AG04449 (cell line): ENCODE measurements around the gene KAT2B.

Source experiments
- CTCF ChIA-PET: fragments of 350-600 bp; formaldehyde crosslinking; extraction: SDS; loops from one replicate; lab custom pipeline; 2021; ENCODE audit warnings: antibody characterized with exemption; lab: Yijun Ruan, JAX
- POLR2A ChIA-PET: fragments of 400-600, 350-600 bp; formaldehyde crosslinking; extraction: SDS; loops from one replicate; lab custom pipeline; 2020; ENCODE audit warnings: antibody characterized with exemption, inconsistent platforms; lab: Yijun Ruan, JAX
- DNase-seq: peaks from one replicate; pipeline ENCODE4 v3.0.0-alpha.2; 2010; ENCODE audit warnings: low read depth, low spot score
- H3K4me3 ChIP-seq: 2 replicates; pipeline ENCODE4 v1.5.1; 2011; ENCODE audit warnings: low read depth, mild to moderate bottlenecking, control low read depth, low read length
- CTCF ChIP-seq: IDR thresholded peaks from one replicate; pipeline ENCODE4 v1.5.1; 2011; ENCODE audit warnings: mild to moderate bottlenecking, moderate library complexity, low read length, control low read depth, inconsistent platforms; ENCODE audit not compliant: insufficient read depth; ENCODE audit errors: missing control alignments

Gene KAT2B

GRCh38 chr3:20079621-20080020 is 39.4 kb downstream of the KAT2B start:
- ChIA-PET POLR2A (no interaction called here), CTCF (no interaction called here)
- no peak for TF ChIP-seq CTCF
- no peak overlapping the region for H3K4me3 ChIP-seq
- DNase-seq: no peak

GRCh38 chr3:20080956-20081554 is 40.8 kb downstream of the KAT2B start:
- TF ChIP-seq CTCF: no peak
- CTCF ChIA-PET: no interaction called here
- POLR2A ChIA-PET: no interaction called here
- H3K4me3 ChIP-seq: no peak overlapping the region
- DNase-seq: no peak

GRCh38 chr3:20083253-20083652 is 43.0 kb downstream of the KAT2B start:
- POLR2A ChIA-PET: no interaction called here
- TF ChIP-seq CTCF: no peak
- DNase-seq: no peak
- CTCF ChIA-PET: no interaction called here
- no peak overlapping the region for H3K4me3 ChIP-seq

- ChIA-PET CTCF (no interaction called here), POLR2A (no interaction called here)
- no peak overlapping the region for H3K4me3 ChIP-seq
- no peak for DNase-seq
- no peak for TF ChIP-seq CTCF
Observed at GRCh38 chr3:20083953-20084352, 43.7 kb downstream of the KAT2B start.

GRCh38 chr3:20091331-20092047 is 51.2 kb downstream of the KAT2B start:
- no peak for TF ChIP-seq CTCF
- ChIA-PET POLR2A (no interaction called here), CTCF (no interaction called here)
- no peak overlapping the region for H3K4me3 ChIP-seq
- no peak for DNase-seq

- DNase-seq: no peak
- TF ChIP-seq CTCF: no peak
- ChIA-PET POLR2A (no interaction called here), CTCF (no interaction called here)
- no peak overlapping the region for H3K4me3 ChIP-seq
Observed at GRCh38 chr3:20095470-20095869, 55.2 kb downstream of the KAT2B start.
